ENCODE results near the gene UGT2A3. TPM values are rescaled to one million over a fixed set of nuclear protein-coding genes. Genes with fewer than 3 reads are reported as not detected.

Gene UGT2A3
- total RNA-seq (2014; rRNA removed; shearing (Covaris generic)) (not detected in 2 replicates), total RNA-seq (2022) (not detected in 2 replicates), Bru-seq, nascent RNA (not detected), BruChase-seq, experiment 1, labeled RNA remaining after a 6-hour chase (not detected), BruChase-seq, experiment 2, labeled RNA remaining after a 2-hour chase (not detected)
- long read RNA-seq = 0 reads

- Histone ChIP-seq H3K36me3 (ENCODE audit: insufficient read depth, low read length) (no peaks in the 10 kb centered on the region), H3K27ac (ENCODE audit: low read depth, low read length, poor library complexity, severe bottlenecking) (no peak within 1 kb of the TSS), H3K9me2 (ENCODE audit: insufficient read depth, low read length) (no peaks in the 10 kb centered on the region), H3K4me1 (ENCODE audit: insufficient read depth, low read length, poor library complexity, severe bottlenecking) (no peaks in the 10 kb centered on the region), H4K20me1 (ENCODE audit: insufficient read depth, low read length) (no peaks in the 10 kb centered on the region), H2AFZ (ENCODE audit: low read length) (no peak within 1 kb of the TSS), H3K4me3 (ENCODE audit: low read depth, low read length, poor library complexity, severe bottlenecking) (no peak within 1 kb of the TSS), H3K9me3 (ENCODE audit: low read length) (no peaks in the 10 kb centered on the region), H3K4me2 (ENCODE audit: low read length) (no peak within 1 kb of the TSS), H3K79me2 (ENCODE audit: insufficient read depth, low read depth, low read length) (no peaks in the 10 kb centered on the region)
- no TSS peak for BruUV-seq (replicated peaks)
- ChIA-PET POLR2A (interaction anchor here (0.6 to 0.7 kb wide), 2 partner anchors 9 to 60 kb away, joined by 3 read pairs; no protein-coding TSS in a partner anchor), CTCF (ENCODE audit: unreplicated experiment) (no interaction called here)
- intact Hi-C loops (cut with micrococcal nuclease; ENCODE audit: unreplicated experiment) = no loop called here
- no peak for DNase-seq (ENCODE audit: low spot score)
- TF ChIP-seq, protein P1, sequence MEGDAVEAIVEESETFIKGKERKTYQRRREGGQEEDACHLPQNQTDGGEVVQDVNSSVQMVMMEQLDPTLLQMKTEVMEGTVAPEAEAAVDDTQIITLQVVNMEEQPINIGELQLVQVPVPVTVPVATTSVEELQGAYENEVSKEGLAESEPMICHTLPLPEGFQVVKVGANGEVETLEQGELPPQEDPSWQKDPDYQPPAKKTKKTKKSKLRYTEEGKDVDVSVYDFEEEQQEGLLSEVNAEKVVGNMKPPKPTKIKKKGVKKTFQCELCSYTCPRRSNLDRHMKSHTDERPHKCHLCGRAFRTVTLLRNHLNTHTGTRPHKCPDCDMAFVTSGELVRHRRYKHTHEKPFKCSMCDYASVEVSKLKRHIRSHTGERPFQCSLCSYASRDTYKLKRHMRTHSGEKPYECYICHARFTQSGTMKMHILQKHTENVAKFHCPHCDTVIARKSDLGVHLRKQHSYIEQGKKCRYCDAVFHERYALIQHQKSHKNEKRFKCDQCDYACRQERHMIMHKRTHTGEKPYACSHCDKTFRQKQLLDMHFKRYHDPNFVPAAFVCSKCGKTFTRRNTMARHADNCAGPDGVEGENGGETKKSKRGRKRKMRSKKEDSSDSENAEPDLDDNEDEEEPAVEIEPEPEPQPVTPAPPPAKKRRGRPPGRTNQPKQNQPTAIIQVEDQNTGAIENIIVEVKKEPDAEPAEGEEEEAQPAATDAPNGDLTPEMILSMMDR (conservative IDR thresholded peaks at IDR 0.05; ENCODE audit: low read length) = no peak
- TF ChIP-seq EZH2phosphoT487 (IDR thresholded peaks at IDR 0.05; ENCODE audit: borderline replicate concordance, low read depth, low read length) = no peak
Measured at GRCh38 chr4:68951078-68951805, at the start of gene UGT2A3. Gene UGT2A3 (minus strand): TSS chr4:68951804. CDS start chr4:68951760, 44 bp downstream.

GRCh38 chr4:68997040-68997439 is 45.4 kb upstream of the UGT2A3 start:
- CTCF ChIA-PET (ENCODE audit: unreplicated experiment) = no interaction called here
- H2AFZ ChIP-seq (ENCODE audit: low read length) = no peak overlapping the region
- H3K4me2 ChIP-seq (ENCODE audit: low read length) = no peak overlapping the region
- no peaks in the 10 kb centered on the region for H3K9me3 ChIP-seq (ENCODE audit: low read length)
- intact Hi-C loops (cut with micrococcal nuclease; ENCODE audit: unreplicated experiment) = no loop called here
- H3K36me3 ChIP-seq (ENCODE audit: insufficient read depth, low read length) = no peaks in the 10 kb centered on the region
- BruUV-seq (replicated peaks) = no TSS peak
- H3K9me2 ChIP-seq (ENCODE audit: insufficient read depth, low read length) = no peaks in the 10 kb centered on the region
- no peaks in the 10 kb centered on the region for H4K20me1 ChIP-seq (ENCODE audit: insufficient read depth, low read length)
- no peak overlapping the region for H3K27ac ChIP-seq (ENCODE audit: low read depth, low read length, poor library complexity, severe bottlenecking)
- no peaks in the 10 kb centered on the region for H3K79me2 ChIP-seq (ENCODE audit: insufficient read depth, low read depth, low read length)
- POLR2A ChIA-PET = interaction anchor here (0.7 to 1.1 kb wide), 2 partner anchors 17 to 112 kb away, joined by 3 read pairs; no protein-coding TSS in a partner anchor
- no peak for TF ChIP-seq EZH2phosphoT487 (IDR thresholded peaks at IDR 0.05; ENCODE audit: borderline replicate concordance, low read depth, low read length)
- TF ChIP-seq, protein P1 (conservative IDR thresholded peaks at IDR 0.05; ENCODE audit: low read length) = no peak
- no peak overlapping the region for H3K4me3 ChIP-seq (ENCODE audit: low read depth, low read length, poor library complexity, severe bottlenecking)
- DNase-seq (ENCODE audit: low spot score) = no peak
- H3K4me1 ChIP-seq (ENCODE audit: insufficient read depth, low read length, poor library complexity, severe bottlenecking) = no peaks in the 10 kb centered on the region

DNA sequence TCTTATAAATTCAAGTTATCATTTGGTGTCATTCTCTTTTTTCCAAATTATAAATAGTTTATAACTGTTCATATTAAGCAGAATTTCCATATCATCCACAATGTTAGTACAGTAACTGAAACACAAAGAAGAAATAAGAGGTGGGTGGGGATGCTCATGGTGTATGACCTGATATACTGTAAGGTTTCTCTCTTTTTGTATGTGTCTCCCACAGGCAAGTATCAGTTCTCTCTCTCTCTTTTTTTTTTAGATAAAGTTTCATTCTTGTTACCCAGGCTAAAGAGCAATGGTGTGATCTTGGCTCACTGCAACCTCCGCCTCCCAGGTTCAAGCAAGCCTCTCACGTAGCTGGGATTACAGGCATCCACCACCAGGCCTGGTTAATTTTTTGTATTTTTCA is 43.7 kb upstream of the UGT2A3 start:
- intact Hi-C loops (cut with micrococcal nuclease; ENCODE audit: unreplicated experiment) = no loop called here
- no peak overlapping the region for H2AFZ ChIP-seq (ENCODE audit: low read length)
- CTCF ChIA-PET (ENCODE audit: unreplicated experiment) = no interaction called here

More for the DNA sequence above, 43.7 kb upstream of the UGT2A3 start:
- Histone ChIP-seq H3K27ac (ENCODE audit: low read depth, low read length, poor library complexity, severe bottlenecking) (no peak overlapping the region), H3K9me3 (ENCODE audit: low read length) (no peaks in the 10 kb centered on the region), H3K4me1 (ENCODE audit: insufficient read depth, low read length, poor library complexity, severe bottlenecking) (no peaks in the 10 kb centered on the region), H4K20me1 (ENCODE audit: insufficient read depth, low read length) (no peaks in the 10 kb centered on the region), H3K9me2 (ENCODE audit: insufficient read depth, low read length) (no peaks in the 10 kb centered on the region), H3K36me3 (ENCODE audit: insufficient read depth, low read length) (no peaks in the 10 kb centered on the region), H3K4me2 (ENCODE audit: low read length) (no peak overlapping the region), H3K79me2 (ENCODE audit: insufficient read depth, low read depth, low read length) (no peaks in the 10 kb centered on the region), H3K4me3 (ENCODE audit: low read depth, low read length, poor library complexity, severe bottlenecking) (no peak overlapping the region)
- no peak for DNase-seq (ENCODE audit: low spot score)
- no peak for TF ChIP-seq EZH2phosphoT487 (IDR thresholded peaks at IDR 0.05; ENCODE audit: borderline replicate concordance, low read depth, low read length)
- TF ChIP-seq, protein P1 (conservative IDR thresholded peaks at IDR 0.05; ENCODE audit: low read length) = no peak
- POLR2A ChIA-PET = no interaction called here
- BruUV-seq (replicated peaks) = no TSS peak

Measured in OCI-LY7 (cell line).